Measurements from ENCODE around the gene SLC25A34.

The SLC25A34 gene

DNA sequence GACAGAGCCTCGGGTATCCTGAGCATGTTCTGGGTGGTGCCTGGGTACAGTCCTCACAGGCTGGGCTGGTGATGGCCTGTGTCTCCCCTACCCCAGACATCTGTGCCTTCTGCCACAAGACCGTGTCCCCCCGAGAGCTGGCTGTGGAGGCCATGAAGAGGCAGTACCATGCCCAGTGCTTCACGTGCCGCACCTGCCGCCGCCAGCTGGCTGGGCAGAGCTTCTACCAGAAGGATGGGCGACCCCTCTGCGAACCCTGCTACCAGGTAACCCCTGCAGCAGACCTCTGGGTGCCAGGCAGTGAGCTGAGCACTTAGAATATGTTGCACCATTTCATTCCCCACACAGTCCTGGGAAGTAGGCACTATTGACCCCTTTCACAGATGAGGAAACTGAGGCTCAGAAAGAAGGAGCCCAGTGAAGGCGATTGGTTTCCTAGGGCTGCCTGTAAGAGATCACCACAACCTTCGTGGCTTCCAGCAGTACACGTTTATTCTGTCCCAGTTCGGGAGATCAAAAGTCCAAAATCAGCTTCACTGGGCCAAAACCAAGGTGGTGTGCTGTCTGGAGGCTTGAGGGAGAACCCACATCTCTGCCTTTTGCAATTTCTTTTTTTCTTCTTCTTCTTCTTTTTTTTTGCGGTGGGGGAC, 34.4 kb downstream of the SLC25A34 start:
- Histone ChIP-seq H3K4me3 (ENCODE audit: low read depth, low read length) (no peak overlapping the region), H3K4me1 (ENCODE audit: control insufficient read depth, insufficient read depth, low read length) (no peaks in the 10 kb centered on the region), H3K9me3 (ENCODE audit: control insufficient read depth, insufficient read depth, low read length) (no peaks in the 10 kb centered on the region), H3K27me3 (ENCODE audit: control insufficient read depth, insufficient read depth, low read length) (no peaks in the 10 kb centered on the region), H3K36me3 (ENCODE audit: control insufficient read depth, insufficient read depth, low read length) (peaks cover 65% of the 10 kb centered on the region), H3K9ac (ENCODE audit: low read depth, low read length) (no peak overlapping the region)

DNA sequence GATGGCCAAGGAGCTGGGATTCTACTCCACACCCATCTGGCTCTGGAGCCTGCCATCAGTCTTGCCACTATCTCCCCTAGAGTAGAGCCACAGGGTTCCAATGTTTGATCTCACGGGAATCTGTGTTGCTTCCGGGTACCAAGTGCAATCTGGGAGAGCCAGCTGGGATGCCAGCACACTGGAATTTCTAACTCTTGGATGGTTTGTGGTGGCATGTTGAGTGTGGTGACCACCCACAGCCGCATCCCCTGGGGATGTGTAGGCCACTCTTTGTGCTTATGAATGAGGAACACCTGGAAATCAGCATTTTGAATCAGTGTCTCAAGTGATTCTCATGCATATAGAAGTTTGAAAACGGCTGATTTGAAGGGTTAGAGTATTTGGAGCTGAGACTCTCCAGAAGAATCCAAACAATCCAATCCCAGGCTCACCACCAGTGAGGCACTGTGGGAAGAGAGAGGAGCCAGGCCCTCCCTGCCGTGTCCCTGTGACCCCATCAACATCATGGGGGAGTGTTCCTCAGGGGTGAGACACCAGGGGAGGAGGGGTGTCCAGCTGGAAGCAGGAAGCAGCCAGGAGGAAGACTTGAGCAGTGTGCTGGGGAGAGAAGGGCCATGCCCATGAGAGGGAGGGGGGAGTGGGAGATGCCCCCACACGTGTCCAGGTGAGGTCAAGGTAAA, 35.9 kb downstream of the SLC25A34 start:
- H3K4me3 ChIP-seq (ENCODE audit: low read depth, low read length), result no peak overlapping the region
- no peak overlapping the region for H3K9ac ChIP-seq (ENCODE audit: low read depth, low read length)
- peaks cover 57% of the 10 kb centered on the region for H3K36me3 ChIP-seq (ENCODE audit: control insufficient read depth, insufficient read depth, low read length)
- no peaks in the 10 kb centered on the region for H3K9me3 ChIP-seq (ENCODE audit: control insufficient read depth, insufficient read depth, low read length)
- H3K27me3 ChIP-seq (ENCODE audit: control insufficient read depth, insufficient read depth, low read length), result no peaks in the 10 kb centered on the region
- H3K4me1 ChIP-seq (ENCODE audit: control insufficient read depth, insufficient read depth, low read length), result no peaks in the 10 kb centered on the region

- no peak overlapping the region for H3K9ac ChIP-seq (ENCODE audit: low read depth, low read length)
- H3K9me3 ChIP-seq (ENCODE audit: control insufficient read depth, insufficient read depth, low read length), result no peaks in the 10 kb centered on the region
- no peak overlapping the region for H3K4me3 ChIP-seq (ENCODE audit: low read depth, low read length)
- no peaks in the 10 kb centered on the region for H3K27me3 ChIP-seq (ENCODE audit: control insufficient read depth, insufficient read depth, low read length)
- no peaks in the 10 kb centered on the region for H3K4me1 ChIP-seq (ENCODE audit: control insufficient read depth, insufficient read depth, low read length)
- peaks cover 46% of the 10 kb centered on the region for H3K36me3 ChIP-seq (ENCODE audit: control insufficient read depth, insufficient read depth, low read length)
Observed at GRCh38 chr1:15775706-15776105, 39.6 kb downstream of the SLC25A34 start.

DNA sequence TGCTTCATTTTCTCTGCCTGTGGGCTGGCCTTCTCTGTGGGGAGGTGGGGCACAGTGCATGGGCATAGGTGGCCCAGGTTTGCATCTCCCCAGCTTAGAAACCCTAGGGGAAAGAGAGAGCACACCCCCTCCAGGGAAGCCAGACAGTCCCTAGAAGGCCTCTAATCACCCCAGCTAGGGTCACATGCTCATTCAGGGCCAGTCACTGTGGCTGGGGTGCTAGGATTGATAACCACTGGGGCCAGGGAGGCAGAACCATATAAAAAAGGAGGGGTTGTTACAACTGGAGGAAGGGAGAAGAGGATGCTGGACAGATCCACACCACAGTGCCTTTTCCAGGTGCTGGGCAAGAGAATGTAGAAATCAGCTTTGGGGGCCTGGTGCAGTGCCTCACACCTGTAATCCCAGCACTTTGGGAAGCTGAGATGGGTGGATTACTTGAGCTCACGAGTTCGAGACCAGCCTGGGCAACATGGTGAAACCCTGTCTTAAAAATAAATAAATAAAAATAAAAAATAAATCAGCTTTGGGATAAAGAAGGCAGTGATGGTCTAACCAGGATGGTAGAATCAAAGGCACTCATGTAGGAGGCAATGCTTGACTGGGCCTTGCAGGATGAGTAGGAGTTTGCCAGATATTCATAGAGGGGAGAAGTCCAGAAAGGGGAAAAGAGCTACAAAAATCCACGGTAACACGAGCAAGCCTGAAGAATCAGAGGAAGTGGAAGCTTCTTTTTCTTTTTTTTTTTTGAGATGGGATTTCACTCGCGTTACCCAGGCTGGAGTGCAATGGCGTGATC, 42.0 kb downstream of the SLC25A34 start:
- Histone ChIP-seq H3K27me3 (ENCODE audit: control insufficient read depth, insufficient read depth, low read length) (no peaks in the 10 kb centered on the region), H3K4me1 (ENCODE audit: control insufficient read depth, insufficient read depth, low read length) (no peaks in the 10 kb centered on the region), H3K9ac (ENCODE audit: low read depth, low read length) (no peak overlapping the region), H3K9me3 (ENCODE audit: control insufficient read depth, insufficient read depth, low read length) (no peaks in the 10 kb centered on the region), H3K4me3 (ENCODE audit: low read depth, low read length) (no peak overlapping the region), H3K36me3 (ENCODE audit: control insufficient read depth, insufficient read depth, low read length) (peaks cover 38% of the 10 kb centered on the region)

DNA sequence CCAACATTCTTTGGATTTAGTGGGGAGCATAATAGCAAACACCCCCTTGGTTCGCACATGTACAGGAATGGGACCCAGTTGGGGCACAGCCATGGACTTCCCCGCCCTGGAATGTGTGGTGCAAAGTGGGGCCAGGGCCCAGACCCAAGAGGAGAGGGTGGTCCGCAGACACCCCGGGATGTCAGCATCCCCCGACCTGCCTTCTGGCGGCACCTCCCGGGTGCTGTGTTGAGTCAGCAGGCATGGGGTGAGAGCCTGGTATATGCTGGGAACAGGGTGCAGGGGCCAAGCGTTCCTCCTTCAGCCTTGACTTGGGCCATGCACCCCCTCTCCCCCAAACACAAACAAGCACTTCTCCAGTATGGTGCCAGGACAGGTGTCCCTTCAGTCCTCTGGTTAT, 49.6 kb downstream of the SLC25A34 start:
- Histone ChIP-seq H3K9me3 (ENCODE audit: control insufficient read depth, insufficient read depth, low read length) (no peaks in the 10 kb centered on the region), H3K9ac (ENCODE audit: low read depth, low read length) (no peak overlapping the region), H3K4me1 (ENCODE audit: control insufficient read depth, insufficient read depth, low read length) (no peaks in the 10 kb centered on the region), H3K4me3 (ENCODE audit: low read depth, low read length) (no peak overlapping the region), H3K36me3 (ENCODE audit: control insufficient read depth, insufficient read depth, low read length) (peaks cover 16% of the 10 kb centered on the region), H3K27me3 (ENCODE audit: control insufficient read depth, insufficient read depth, low read length) (no peaks in the 10 kb centered on the region)

DNA sequence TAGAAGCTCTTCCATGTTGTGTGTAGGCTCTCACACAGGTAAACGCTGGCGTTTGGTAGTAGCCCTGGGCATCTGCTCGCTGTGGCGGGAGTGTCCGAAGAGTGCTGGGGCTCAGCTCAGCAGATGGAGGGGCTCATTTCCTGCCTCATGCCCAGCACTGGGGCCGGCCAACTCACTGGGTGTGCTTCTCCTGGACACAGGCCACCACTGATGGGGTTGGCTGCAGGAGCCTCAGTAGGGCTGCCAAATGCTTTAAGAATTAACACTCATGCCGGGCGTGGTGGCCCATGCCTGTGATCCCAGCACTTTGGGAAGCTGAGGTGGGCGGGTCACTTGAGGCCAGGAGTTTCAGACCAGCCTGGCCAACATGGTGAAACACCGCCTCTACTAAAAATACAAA, 50.5 kb downstream of the SLC25A34 start:
- H3K27me3 ChIP-seq (ENCODE audit: control insufficient read depth, insufficient read depth, low read length), result no peaks in the 10 kb centered on the region
- peaks cover 13% of the 10 kb centered on the region for H3K36me3 ChIP-seq (ENCODE audit: control insufficient read depth, insufficient read depth, low read length)
- H3K4me3 ChIP-seq (ENCODE audit: low read depth, low read length), result no peak overlapping the region
- no peak overlapping the region for H3K9ac ChIP-seq (ENCODE audit: low read depth, low read length)
- H3K4me1 ChIP-seq (ENCODE audit: control insufficient read depth, insufficient read depth, low read length), result no peaks in the 10 kb centered on the region
- no peaks in the 10 kb centered on the region for H3K9me3 ChIP-seq (ENCODE audit: control insufficient read depth, insufficient read depth, low read length)

GRCh38 chr1:15788624-15789301, 52.7 kb downstream of the SLC25A34 start:
- no peaks in the 10 kb centered on the region for H3K27me3 ChIP-seq (ENCODE audit: control insufficient read depth, insufficient read depth, low read length)
- no peaks in the 10 kb centered on the region for H3K9me3 ChIP-seq (ENCODE audit: control insufficient read depth, insufficient read depth, low read length)
- no peak overlapping the region for H3K4me3 ChIP-seq (ENCODE audit: low read depth, low read length)
- no peak overlapping the region for H3K9ac ChIP-seq (ENCODE audit: low read depth, low read length)
- no peaks in the 10 kb centered on the region for H3K4me1 ChIP-seq (ENCODE audit: control insufficient read depth, insufficient read depth, low read length)
- H3K36me3 ChIP-seq (ENCODE audit: control insufficient read depth, insufficient read depth, low read length), result peaks cover 9% of the 10 kb centered on the region

All from iPS-15b (cell line).